ENCODE results near the gene GFRA1. TPM values are rescaled to one million over a fixed set of nuclear protein-coding genes. Genes with fewer than 3 reads are reported as not detected.

The GFRA1 gene
- polyA plus RNA-seq, 2 of the 4 experiments (the other 2 are of a cell fraction), result 4.0 to 9.5 TPM

GRCh38 chr10:116073510-116073909 is 199.5 kb downstream of the GFRA1 start:
- no peaks in the 10 kb centered on the region for H3K4me1 ChIP-seq
- no peak overlapping the region for H3K27ac ChIP-seq
- H3K9me3 ChIP-seq, result no peaks in the 10 kb centered on the region
- WGBS (ENCODE audit: missing lambda C conversion rate), result 57% methylated on average over 7 of the region's 7 CpGs
- H3K4me3 ChIP-seq, result no peak overlapping the region
- ChIA-PET CTCF (interaction anchor here (1.1 kb wide), 1 partner anchor 10 kb away, joined by 3 read pairs; no protein-coding TSS in a partner anchor), POLR2A (no interaction called here)
- ATAC-seq (no peak), DNase-seq (ENCODE audit: low read depth in 1 of 2, low spot score in 1 of 2) (no peak), FAIRE-seq (no peak)
- no peak overlapping the region for H3K4me2 ChIP-seq
- no peak for TF ChIP-seq E2F6 (IDR thresholded peaks at IDR 0.05; ENCODE audit: borderline replicate concordance, low read depth)
- TF ChIP-seq SMC3 (IDR thresholded peaks at IDR 0.05), result no peak
- no peak for TF ChIP-seq EHF (CRISPR knock-in tag; IDR thresholded peaks at IDR 0.05)
- no peak for TF ChIP-seq MAZ (IDR thresholded peaks at IDR 0.05; ENCODE audit: borderline replicate concordance, low read depth, low read length)
- TF ChIP-seq RNF2 (IDR thresholded peaks at IDR 0.05; ENCODE audit: borderline replicate concordance, low read depth), result no peak
- TF ChIP-seq FOXS1 (CRISPR knock-in tag; IDR thresholded peaks at IDR 0.05), result no peak
- no peak for TF ChIP-seq CBX2 (IDR thresholded peaks at IDR 0.05; ENCODE audit: borderline replicate concordance, low read depth)
- TF ChIP-seq REST (IDR thresholded peaks at IDR 0.05), result no peak
- TF ChIP-seq FOSL2 (IDR thresholded peaks at IDR 0.05), result no peak
- TF ChIP-seq FOSL2 (CRISPR knock-in tag; IDR thresholded peaks at IDR 0.05), result no peak
- TF ChIP-seq HOXA7 (CRISPR knock-in tag; IDR thresholded peaks at IDR 0.05), result no peak
- no peak for TF ChIP-seq EP300 (IDR thresholded peaks at IDR 0.05)
- TF ChIP-seq RAD21 (conservative IDR thresholded peaks at IDR 0.05 in 1 of 2, IDR thresholded peaks at IDR 0.05 in 1 of 2), result no peak
- no peak for TF ChIP-seq USF2 (IDR thresholded peaks at IDR 0.05)
- no peak for TF ChIP-seq ESRRA (IDR thresholded peaks at IDR 0.05; ENCODE audit: borderline replicate concordance, low read length)
- TF ChIP-seq POLR2A (IDR thresholded peaks at IDR 0.05; ENCODE audit: low read length), result no peak

- ATAC-seq (no peak), FAIRE-seq (no peak), DNase-seq (ENCODE audit: low read depth in 1 of 2, low spot score in 1 of 2) (no peak)
- POLR2A ChIA-PET, result no interaction called here
- 58% methylated on average over 5 of the region's 5 CpGs for WGBS (ENCODE audit: missing lambda C conversion rate)
- H3K4me1 ChIP-seq, result no peaks in the 10 kb centered on the region
- H3K9me3 ChIP-seq, result no peaks in the 10 kb centered on the region
- no peak for TF ChIP-seq BCL3 (IDR thresholded peaks at IDR 0.05)
- TF ChIP-seq CHD2 (IDR thresholded peaks at IDR 0.05; ENCODE audit: low read length, partially characterized antibody), result no peak
- no peak for TF ChIP-seq MAFK (IDR thresholded peaks at IDR 0.05; ENCODE audit: partially characterized antibody)
- no peak for TF ChIP-seq CEBPB (IDR thresholded peaks at IDR 0.05)
- TF ChIP-seq SREBF2 (IDR thresholded peaks at IDR 0.05), result no peak
- TF ChIP-seq HOXA7 (CRISPR knock-in tag; IDR thresholded peaks at IDR 0.05), result no peak
- TF ChIP-seq CHD4 (IDR thresholded peaks at IDR 0.05; ENCODE audit: borderline replicate concordance), result no peak
- no peak for TF ChIP-seq EP300 (IDR thresholded peaks at IDR 0.05)
- no peak for TF ChIP-seq NR3C1 (IDR thresholded peaks at IDR 0.05)
- TF ChIP-seq RCOR1 (IDR thresholded peaks at IDR 0.05; ENCODE audit: low read depth, low read length), result no peak
- H3K27ac ChIP-seq, result no peak overlapping the region
- CTCF ChIA-PET, result interaction anchor here (1.0 kb wide), 1 partner anchor 50 kb away, joined by 3 read pairs; no protein-coding TSS in a partner anchor
- no peak overlapping the region for H3K4me2 ChIP-seq
- no peak overlapping the region for H3K4me3 ChIP-seq
Measured at GRCh38 chr10:116073001-116073400, 200.0 kb downstream of the GFRA1 start.
